Measurements from ENCODE around the gene CDH16.

Gene CDH16

DNA sequence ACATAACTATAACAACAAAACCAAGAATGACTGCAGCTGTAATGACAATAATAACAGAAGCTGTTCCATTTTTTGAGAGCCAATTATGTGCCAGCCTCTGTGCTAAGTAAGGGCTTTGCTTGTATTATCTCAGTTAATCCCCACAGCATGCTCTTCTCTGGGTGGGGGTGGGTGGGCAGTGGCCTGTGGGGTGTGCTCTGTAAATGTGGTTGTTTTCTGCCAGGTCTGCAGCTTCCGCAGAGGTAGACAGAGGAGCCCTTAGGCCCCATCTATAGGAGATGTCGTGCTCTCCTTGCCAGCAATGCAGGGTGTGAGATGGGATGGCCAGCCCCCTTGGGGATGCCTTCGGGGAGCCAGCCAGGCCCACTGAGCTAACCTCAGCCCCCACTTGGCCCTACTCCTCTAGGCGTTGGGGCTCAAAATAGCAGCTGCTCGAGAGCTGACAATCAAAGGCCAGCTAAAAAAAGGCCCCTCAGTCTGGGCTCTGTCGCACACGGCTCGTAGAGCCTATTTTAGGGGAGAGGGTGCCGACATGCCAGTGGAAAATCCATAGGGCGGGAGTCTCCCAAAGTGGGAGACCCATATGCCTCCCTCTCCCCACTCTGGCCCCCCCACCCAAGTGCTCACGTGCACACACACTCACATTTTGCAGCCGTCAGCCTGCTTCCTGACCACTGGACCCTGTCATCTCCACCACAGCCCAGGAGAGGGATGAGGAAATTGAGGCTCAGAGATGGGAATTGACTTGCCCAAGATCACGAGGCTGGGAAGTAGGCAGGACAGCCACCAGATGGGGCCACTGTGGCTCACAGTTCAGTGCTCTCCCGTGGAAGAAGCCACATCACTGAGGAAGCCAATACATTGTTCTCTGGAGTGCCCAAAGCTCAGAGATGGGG, 15.8 kb downstream of the CDH16 start:
- no peak for TF ChIP-seq CTCF (IDR thresholded peaks at IDR 0.05; ENCODE audit: extremely low read depth, missing control alignments)
- DNase-seq (ENCODE audit: low spot score) = no peak

DNA sequence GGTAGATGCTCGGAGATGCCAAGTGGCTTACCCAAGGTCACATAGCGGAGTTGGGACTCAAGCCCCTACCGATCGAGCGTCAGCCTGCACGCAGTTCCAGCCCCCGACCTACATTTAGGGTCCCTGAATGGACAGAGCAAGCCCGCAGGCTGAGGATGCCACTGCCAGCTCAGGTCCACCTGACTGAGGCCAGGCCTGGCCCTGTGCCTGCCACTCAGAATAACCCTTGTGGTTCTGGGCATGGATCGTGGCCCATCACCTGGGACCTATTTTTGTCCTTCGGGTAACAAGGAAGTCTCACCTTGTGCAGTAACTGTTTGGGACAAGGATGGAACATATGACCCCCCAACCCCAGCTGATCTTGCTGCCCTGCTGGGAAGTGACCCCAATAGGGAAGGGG, 17.1 kb downstream of the CDH16 start:
- TF ChIP-seq CTCF (IDR thresholded peaks at IDR 0.05; ENCODE audit: extremely low read depth, missing control alignments) = no peak
- DNase-seq (ENCODE audit: low spot score) = no peak

- TF ChIP-seq CTCF (IDR thresholded peaks at IDR 0.05; ENCODE audit: extremely low read depth, missing control alignments) = no peak
- no peak for DNase-seq (ENCODE audit: low spot score)
Measured at GRCh38 chr16:66900721-66901441, 17.8 kb downstream of the CDH16 start.

DNA sequence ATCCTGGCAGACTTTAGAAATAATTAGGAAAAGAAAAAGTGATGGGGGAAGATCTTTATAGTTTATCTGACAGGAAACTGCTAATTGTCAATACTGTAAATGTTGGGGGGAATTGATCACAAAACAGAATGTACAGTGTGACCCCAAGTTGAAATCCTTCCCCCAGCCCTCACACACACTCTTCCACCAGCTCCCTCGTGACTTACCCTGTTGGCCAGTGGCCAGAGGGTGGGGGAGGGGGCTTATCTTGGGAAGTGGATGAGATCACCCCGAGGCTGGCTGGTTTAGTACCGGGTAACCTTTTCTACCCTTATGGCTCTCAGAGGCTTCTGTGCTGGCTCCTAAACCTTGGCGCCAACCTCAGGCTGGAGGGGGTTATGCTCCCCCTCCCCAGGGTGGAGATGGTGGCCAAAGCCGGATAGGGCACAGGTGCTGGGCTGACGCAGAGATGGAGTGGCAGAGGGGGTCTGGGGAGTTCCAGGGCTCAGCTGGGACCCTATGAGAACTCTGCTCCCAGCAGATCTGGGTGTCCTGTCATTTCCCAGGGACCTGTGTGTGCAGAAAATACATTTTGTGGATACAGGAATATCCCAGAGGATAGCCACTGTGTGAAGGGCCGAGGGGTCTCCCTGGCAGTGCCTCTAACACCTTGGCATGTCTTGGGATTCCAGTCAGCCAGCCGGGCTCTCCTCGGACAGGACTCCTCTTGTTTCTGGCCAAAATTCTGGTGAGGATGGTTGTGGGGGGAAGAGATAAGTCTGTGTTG, 18.6 kb downstream of the CDH16 start:
- TF ChIP-seq CTCF (IDR thresholded peaks at IDR 0.05; ENCODE audit: extremely low read depth, missing control alignments) = no peak
- no peak for DNase-seq (ENCODE audit: low spot score)

DNA sequence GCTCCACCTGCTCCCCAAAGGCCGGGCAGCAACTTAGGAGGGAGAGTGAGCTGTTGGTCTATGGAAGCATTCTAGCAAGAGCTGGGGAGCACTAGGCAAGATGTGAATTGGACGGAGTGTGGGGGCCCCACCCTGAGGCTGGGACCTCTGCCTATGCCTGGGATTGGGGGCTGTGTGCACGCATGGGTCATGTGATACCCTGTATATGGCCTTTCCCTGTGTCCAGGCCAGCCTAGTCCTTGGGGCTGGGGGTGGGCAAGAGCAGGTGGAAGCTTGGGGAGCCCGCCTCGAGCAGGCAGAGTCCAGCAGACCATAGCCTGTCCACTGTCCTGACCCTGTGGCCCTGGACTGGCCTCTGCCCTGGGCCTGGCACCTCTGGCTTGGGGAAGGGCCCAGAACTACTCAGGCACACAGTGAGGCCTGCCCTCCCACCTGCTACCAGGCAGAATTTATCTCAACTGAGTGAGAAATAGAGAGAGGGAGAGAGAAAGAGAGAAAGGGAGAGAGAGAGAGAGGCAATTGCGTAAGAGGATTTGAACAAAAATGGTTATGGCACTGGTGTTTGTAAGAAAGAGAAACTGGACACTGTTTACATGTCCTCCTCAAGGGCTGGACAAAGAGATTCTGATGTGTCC, 19.3 kb downstream of the CDH16 start:
- no peak for TF ChIP-seq CTCF (IDR thresholded peaks at IDR 0.05; ENCODE audit: extremely low read depth, missing control alignments)
- DNase-seq (ENCODE audit: low spot score) = no peak

DNA sequence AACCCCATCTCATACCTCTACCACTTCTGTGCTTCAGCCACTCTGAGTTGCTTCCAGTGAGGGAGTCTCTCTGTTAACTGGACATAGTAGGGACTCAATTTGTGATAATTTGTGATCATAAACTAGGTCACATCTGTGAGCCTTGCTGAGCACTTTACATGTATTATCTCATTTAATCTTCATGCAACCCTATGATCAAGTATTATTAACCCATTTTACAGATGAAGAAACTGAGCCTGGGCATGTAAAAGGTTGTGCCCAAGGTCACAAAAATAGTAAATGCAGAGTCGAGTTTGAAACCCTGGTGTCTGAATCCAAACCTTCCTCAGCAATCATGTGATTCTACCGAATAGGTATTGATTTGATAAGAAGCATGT, 19.8 kb downstream of the CDH16 start:
- no peak for DNase-seq (ENCODE audit: low spot score)
- no peak for TF ChIP-seq CTCF (IDR thresholded peaks at IDR 0.05; ENCODE audit: extremely low read depth, missing control alignments)
